ENCODE measurements around the gene C6orf89.

DNA sequence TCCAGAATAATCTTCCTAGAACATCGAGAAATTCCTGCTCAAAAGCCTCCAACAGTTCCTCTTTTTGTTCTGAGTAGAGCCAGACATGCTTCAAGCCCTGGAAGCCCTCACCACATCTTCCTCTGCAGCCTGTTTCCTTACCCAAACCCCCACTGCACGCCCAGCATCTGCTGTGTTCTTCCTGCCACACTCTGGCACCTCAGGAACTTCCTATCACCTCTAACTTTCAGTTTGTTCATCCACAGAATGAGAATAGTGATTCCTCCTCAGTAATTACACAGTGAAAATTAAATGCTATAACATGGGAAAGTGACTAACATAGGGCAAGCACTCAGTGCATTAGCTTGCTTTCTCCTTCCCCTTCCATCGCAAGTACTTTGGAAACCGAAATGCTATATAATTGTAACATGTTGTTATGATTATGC is 26.3 kb downstream of the C6orf89 start:
- TF ChIP-seq EZH2 (optimal IDR thresholded peaks at IDR 0.05; ENCODE audit: low read depth, low read length) (no peak), CTCF (IDR thresholded peaks at IDR 0.05; ENCODE audit: low read length) (no peak)
